Measurements from ENCODE around the gene PLCH1. TPM values are rescaled to one million over a fixed set of nuclear protein-coding genes. Genes with fewer than 3 reads are reported as not detected.

The PLCH1 gene
- total and polyA plus RNA-seq, 3 experiments from 2014 or later: not detected

DNA sequence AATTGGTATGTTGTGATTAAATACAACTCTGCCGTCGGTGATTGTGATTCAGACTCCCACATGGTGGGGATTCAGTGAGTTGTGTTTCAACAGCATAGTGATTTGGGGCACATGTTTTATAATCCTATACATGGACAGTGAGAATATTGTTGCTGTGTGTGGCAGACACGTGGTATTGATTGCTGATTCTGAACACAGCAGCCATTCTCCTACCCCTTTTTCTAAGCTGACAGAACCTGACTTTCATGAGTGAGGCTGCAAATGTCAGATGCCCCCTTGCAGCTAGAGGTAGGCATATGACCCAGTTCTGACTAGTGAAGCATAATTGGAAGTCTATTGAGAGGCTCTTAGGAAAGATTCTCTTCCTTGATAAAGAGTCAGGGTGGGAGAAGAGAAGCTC, 296.3 kb downstream of the PLCH1 start:
- Histone ChIP-seq H3K9me3 (ENCODE audit: low read length) (no peaks in the 10 kb centered on the region), H3K4me1 (ENCODE audit: insufficient read depth, low read length) (no peaks in the 10 kb centered on the region), H3K27ac (ENCODE audit: low read depth, low read length) (no peak overlapping the region), H3K36me3 (ENCODE audit: insufficient read depth, low read length) (no peaks in the 10 kb centered on the region), H3K4me3 (ENCODE audit: low read length) (no peak overlapping the region), H3K27me3 (ENCODE audit: insufficient read depth, low read length, poor library complexity, severe bottlenecking) (no peaks in the 10 kb centered on the region)
- CTCF ChIA-PET: no interaction called here
- no peaks in the 10 kb centered on the region for H3K36me3 Mint-ChIP-seq
- peaks cover 0 to 2% of the 10 kb centered on the region in 2 donors for H3K27me3 Mint-ChIP-seq
- POLR2A ChIA-PET: no interaction called here
- H3K27ac Mint-ChIP-seq: no peak overlapping the region
- DNase-seq: no peak
- H3K4me3 Mint-ChIP-seq: no peak overlapping the region
- no peaks in the 10 kb centered on the region for H3K4me1 Mint-ChIP-seq
- peaks cover 0 to 5% (median 0%) of the 10 kb centered on the region in 5 donors for H3K9me3 Mint-ChIP-seq

DNA sequence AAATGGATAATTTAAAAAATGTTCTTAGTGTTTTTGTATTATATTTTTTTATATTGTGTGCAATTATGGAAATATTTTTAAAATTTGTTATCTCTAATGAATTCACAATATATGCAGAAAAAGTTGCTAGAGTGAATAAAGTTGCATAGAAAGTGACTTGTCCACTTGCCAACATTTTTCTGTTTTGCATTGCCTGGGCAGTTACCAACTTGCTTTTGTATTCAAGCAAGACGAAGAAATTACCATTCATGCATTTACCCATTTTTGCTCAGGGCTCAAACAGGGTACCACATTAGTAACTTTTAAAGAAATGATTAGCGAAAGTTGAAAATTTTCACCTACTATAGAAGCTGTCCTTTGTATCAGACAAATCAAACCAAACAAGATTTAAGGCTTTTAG, 298.5 kb downstream of the PLCH1 start:
- Mint-ChIP-seq H3K36me3 (no peaks in the 10 kb centered on the region), H3K27me3 (peaks cover 0 to 2% of the 10 kb centered on the region in 2 donors), H3K4me1 (no peaks in the 10 kb centered on the region), H3K27ac (no peak overlapping the region), H3K4me3 (no peak overlapping the region), H3K9me3 (peaks cover 0 to 5% (median 0%) of the 10 kb centered on the region in 5 donors)
- Histone ChIP-seq H3K4me1 (ENCODE audit: insufficient read depth, low read length) (no peaks in the 10 kb centered on the region), H3K4me3 (ENCODE audit: low read length) (no peak overlapping the region), H3K36me3 (ENCODE audit: insufficient read depth, low read length) (no peaks in the 10 kb centered on the region), H3K27ac (ENCODE audit: low read depth, low read length) (no peak overlapping the region), H3K9me3 (ENCODE audit: low read length) (no peaks in the 10 kb centered on the region), H3K27me3 (ENCODE audit: insufficient read depth, low read length, poor library complexity, severe bottlenecking) (no peaks in the 10 kb centered on the region)
- POLR2A ChIA-PET: no interaction called here
- no peak for DNase-seq
- CTCF ChIA-PET: no interaction called here

DNA sequence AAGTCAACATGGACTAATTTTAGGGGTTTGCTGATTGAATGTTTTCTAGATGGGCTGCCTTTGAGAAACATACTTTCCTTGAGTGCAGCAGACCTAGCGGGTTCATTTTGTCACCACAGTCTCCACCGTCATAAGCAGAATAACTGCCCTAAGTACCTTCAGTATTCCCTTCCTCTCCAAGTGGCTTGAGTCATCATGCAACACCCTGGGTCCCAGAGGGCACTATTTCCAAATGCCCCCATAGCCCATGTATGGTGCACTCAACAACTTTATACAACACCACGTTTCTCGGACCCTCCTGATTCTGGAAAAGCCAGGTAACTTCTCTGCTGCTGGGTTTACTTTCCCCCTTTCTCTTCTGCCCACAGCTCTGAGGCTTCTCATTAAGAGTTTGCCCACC, 300.1 kb downstream of the PLCH1 start:
- no peak overlapping the region for H3K4me3 Mint-ChIP-seq
- H3K36me3 Mint-ChIP-seq: no peaks in the 10 kb centered on the region
- H3K4me3 ChIP-seq (ENCODE audit: low read length): no peak overlapping the region
- ChIA-PET CTCF (no interaction called here), POLR2A (no interaction called here)
- peaks cover 0 to 5% (median 0%) of the 10 kb centered on the region in 5 donors for H3K9me3 Mint-ChIP-seq
- no peaks in the 10 kb centered on the region for H3K9me3 ChIP-seq (ENCODE audit: low read length)
- no peak for DNase-seq
- no peak overlapping the region for H3K27ac Mint-ChIP-seq
- no peaks in the 10 kb centered on the region for H3K4me1 ChIP-seq (ENCODE audit: insufficient read depth, low read length)
- H3K27me3 ChIP-seq (ENCODE audit: insufficient read depth, low read length, poor library complexity, severe bottlenecking): no peaks in the 10 kb centered on the region
- no peaks in the 10 kb centered on the region for H3K27me3 Mint-ChIP-seq
- no peak overlapping the region for H3K27ac ChIP-seq (ENCODE audit: low read depth, low read length)
- no peaks in the 10 kb centered on the region for H3K4me1 Mint-ChIP-seq
- H3K36me3 ChIP-seq (ENCODE audit: insufficient read depth, low read length): no peaks in the 10 kb centered on the region

DNA sequence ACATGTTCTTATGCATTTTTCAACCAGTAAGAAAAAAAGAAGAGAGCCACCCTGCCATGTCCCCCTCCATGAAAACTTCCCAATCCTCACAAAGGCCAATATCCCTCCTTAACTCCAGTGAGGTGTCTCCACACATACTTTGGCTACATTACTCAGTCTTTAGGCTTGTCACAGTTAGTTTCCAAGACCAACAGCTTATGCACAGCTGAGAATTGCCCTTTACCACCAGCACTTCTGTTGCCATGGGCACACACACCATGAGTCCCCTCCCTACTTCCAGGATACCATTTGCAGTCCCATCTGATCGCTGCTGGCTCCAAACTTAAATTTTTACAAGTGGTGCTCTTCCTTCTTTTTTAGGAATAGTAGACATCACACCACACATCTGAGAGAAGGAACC, 301.1 kb downstream of the PLCH1 start:
- no peak overlapping the region for H3K4me3 Mint-ChIP-seq
- H3K4me3 ChIP-seq (ENCODE audit: low read length): no peak overlapping the region
- no peaks in the 10 kb centered on the region for H3K27me3 Mint-ChIP-seq
- no peak overlapping the region for H3K27ac ChIP-seq (ENCODE audit: low read depth, low read length)
- ChIA-PET CTCF (no interaction called here), POLR2A (no interaction called here)
- H3K9me3 ChIP-seq (ENCODE audit: low read length): no peaks in the 10 kb centered on the region
- no peaks in the 10 kb centered on the region for H3K27me3 ChIP-seq (ENCODE audit: insufficient read depth, low read length, poor library complexity, severe bottlenecking)
- H3K9me3 Mint-ChIP-seq: peaks cover 0 to 2% (median 0%) of the 10 kb centered on the region in 5 donors
- H3K36me3 Mint-ChIP-seq: no peaks in the 10 kb centered on the region
- no peaks in the 10 kb centered on the region for H3K4me1 ChIP-seq (ENCODE audit: insufficient read depth, low read length)
- H3K36me3 ChIP-seq (ENCODE audit: insufficient read depth, low read length): no peaks in the 10 kb centered on the region
- H3K27ac Mint-ChIP-seq: no peak overlapping the region
- no peaks in the 10 kb centered on the region for H3K4me1 Mint-ChIP-seq
- no peak for DNase-seq

DNA sequence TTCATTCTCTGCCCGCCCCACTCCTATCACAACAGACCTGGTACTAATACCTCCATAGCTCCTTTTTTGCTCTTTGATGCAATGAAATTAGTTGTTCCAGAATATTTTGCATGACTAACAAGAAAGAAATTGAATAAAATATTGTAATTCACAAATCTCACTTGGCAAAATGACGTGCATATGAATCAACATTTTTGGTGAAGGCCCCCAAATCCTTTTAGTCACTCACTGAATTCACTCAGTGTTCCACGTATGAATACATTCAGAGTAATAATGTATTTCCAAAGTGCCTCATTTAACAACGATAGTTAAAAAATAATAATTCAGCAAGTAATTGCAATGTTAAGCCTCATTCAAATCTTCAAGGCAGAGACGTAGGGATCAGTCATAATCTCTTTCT, 302.8 kb downstream of the PLCH1 start:
- peaks cover 0 to 2% (median 0%) of the 10 kb centered on the region in 5 donors for H3K9me3 Mint-ChIP-seq
- Histone ChIP-seq H3K27ac (ENCODE audit: low read depth, low read length) (no peak overlapping the region), H3K27me3 (ENCODE audit: insufficient read depth, low read length, poor library complexity, severe bottlenecking) (no peaks in the 10 kb centered on the region), H3K9me3 (ENCODE audit: low read length) (no peaks in the 10 kb centered on the region), H3K36me3 (ENCODE audit: insufficient read depth, low read length) (no peaks in the 10 kb centered on the region), H3K4me1 (ENCODE audit: insufficient read depth, low read length) (no peaks in the 10 kb centered on the region), H3K4me3 (ENCODE audit: low read length) (no peak overlapping the region)
- H3K27me3 Mint-ChIP-seq: peaks cover 0 to 4% of the 10 kb centered on the region in 2 donors
- no peak overlapping the region for H3K4me3 Mint-ChIP-seq
- no peak overlapping the region for H3K27ac Mint-ChIP-seq
- ChIA-PET CTCF (no interaction called here), POLR2A (no interaction called here)
- no peak for DNase-seq
- no peaks in the 10 kb centered on the region for H3K36me3 Mint-ChIP-seq
- H3K4me1 Mint-ChIP-seq: no peaks in the 10 kb centered on the region

DNA sequence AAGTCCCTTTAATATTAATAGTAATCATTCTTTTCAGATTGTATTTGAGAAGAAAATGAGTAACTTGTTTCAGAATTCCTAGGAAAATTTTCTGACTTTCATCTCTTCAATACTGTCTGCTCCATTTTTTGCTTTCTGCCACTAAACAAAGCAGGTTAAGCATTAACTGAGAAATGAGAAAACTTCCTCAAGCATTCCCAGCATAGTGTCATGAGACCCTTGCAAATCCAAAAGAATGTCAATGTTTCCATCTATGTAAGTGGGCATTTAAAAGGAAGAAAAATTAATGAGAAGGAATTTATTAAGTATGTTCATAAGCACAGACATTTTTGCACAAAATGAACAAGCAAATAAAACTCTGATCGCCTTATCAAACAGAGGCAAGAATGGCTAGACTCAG, 303.4 kb downstream of the PLCH1 start:
- CTCF ChIA-PET: no interaction called here
- POLR2A ChIA-PET: no interaction called here
- Mint-ChIP-seq H3K27me3 (peaks cover 0 to 4% of the 10 kb centered on the region in 2 donors), H3K4me3 (no peak overlapping the region), H3K36me3 (no peaks in the 10 kb centered on the region), H3K27ac (no peak overlapping the region), H3K4me1 (no peaks in the 10 kb centered on the region), H3K9me3 (peaks cover 0 to 2% (median 0%) of the 10 kb centered on the region in 5 donors)
- Histone ChIP-seq H3K4me3 (ENCODE audit: low read length) (no peak overlapping the region), H3K27me3 (ENCODE audit: insufficient read depth, low read length, poor library complexity, severe bottlenecking) (no peaks in the 10 kb centered on the region), H3K27ac (ENCODE audit: low read depth, low read length) (no peak overlapping the region), H3K4me1 (ENCODE audit: insufficient read depth, low read length) (no peaks in the 10 kb centered on the region), H3K9me3 (ENCODE audit: low read length) (no peaks in the 10 kb centered on the region), H3K36me3 (ENCODE audit: insufficient read depth, low read length) (no peaks in the 10 kb centered on the region)
- no peak for DNase-seq

DNA sequence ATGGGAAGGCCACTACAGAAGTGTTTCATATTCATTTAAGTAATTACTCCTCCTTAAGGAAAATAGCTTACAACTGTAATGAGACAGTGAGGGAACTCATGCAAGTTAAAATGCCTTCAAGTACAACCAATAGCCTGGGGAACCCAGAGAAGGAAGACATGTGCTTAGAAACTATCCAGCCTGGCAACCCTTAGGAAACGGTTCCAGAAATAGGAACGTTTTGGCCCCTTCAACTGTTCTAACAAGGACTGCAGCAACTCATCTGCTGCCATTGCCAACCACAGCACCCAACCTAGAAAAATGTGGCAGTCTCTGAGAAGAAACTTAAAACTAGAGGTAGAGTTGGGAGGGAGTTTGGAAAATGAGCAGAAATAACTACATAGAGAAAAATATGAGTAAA, 303.8 kb downstream of the PLCH1 start:
- Mint-ChIP-seq H3K27me3 (peaks cover 2 to 4% of the 10 kb centered on the region in 2 donors), H3K9me3 (peaks cover 0 to 3% (median 0%) of the 10 kb centered on the region in 5 donors), H3K36me3 (no peaks in the 10 kb centered on the region), H3K4me3 (no peak overlapping the region), H3K27ac (no peak overlapping the region), H3K4me1 (no peaks in the 10 kb centered on the region)
- no peak overlapping the region for H3K4me3 ChIP-seq (ENCODE audit: low read length)
- H3K9me3 ChIP-seq (ENCODE audit: low read length): no peaks in the 10 kb centered on the region
- DNase-seq: no peak
- H3K36me3 ChIP-seq (ENCODE audit: insufficient read depth, low read length): no peaks in the 10 kb centered on the region
- H3K27me3 ChIP-seq (ENCODE audit: insufficient read depth, low read length, poor library complexity, severe bottlenecking): no peaks in the 10 kb centered on the region
- H3K4me1 ChIP-seq (ENCODE audit: insufficient read depth, low read length): no peaks in the 10 kb centered on the region
- no peak overlapping the region for H3K27ac ChIP-seq (ENCODE audit: low read depth, low read length)
- CTCF ChIA-PET: no interaction called here
- POLR2A ChIA-PET: no interaction called here

DNA sequence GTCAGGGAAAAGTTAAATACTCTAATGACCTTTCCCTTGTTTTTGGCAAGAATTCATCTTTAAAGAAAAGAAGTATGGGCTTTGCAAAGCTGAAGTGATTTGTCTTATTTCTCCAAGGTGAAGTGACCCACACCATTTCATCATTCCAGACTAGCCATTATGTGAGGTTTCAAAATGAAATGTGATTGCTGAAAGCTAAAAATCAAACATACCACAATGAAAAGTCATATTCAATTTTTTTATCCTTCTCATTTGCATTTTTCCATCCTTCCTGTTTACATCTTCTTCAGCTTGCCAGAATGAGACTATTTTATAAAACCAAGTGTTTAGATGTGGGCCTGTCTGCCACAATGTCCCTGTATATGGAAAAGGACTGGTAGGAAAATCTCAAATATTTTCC, 309.1 kb downstream of the PLCH1 start:
- no peaks in the 10 kb centered on the region for H3K4me1 Mint-ChIP-seq
- H3K9me3 ChIP-seq (ENCODE audit: low read length): no peaks in the 10 kb centered on the region
- no peak for DNase-seq
- no peaks in the 10 kb centered on the region for H3K36me3 Mint-ChIP-seq
- no peak overlapping the region for H3K4me3 Mint-ChIP-seq
- H3K27ac Mint-ChIP-seq: no peak overlapping the region
- no peak overlapping the region for H3K27ac ChIP-seq (ENCODE audit: low read depth, low read length)
- peaks cover 0 to 3% (median 0%) of the 10 kb centered on the region in 5 donors for H3K9me3 Mint-ChIP-seq
- no peaks in the 10 kb centered on the region for H3K4me1 ChIP-seq (ENCODE audit: insufficient read depth, low read length)
- no peaks in the 10 kb centered on the region for H3K36me3 ChIP-seq (ENCODE audit: insufficient read depth, low read length)
- H3K27me3 ChIP-seq (ENCODE audit: insufficient read depth, low read length, poor library complexity, severe bottlenecking): no peaks in the 10 kb centered on the region
- ChIA-PET CTCF (no interaction called here), POLR2A (no interaction called here)
- H3K4me3 ChIP-seq (ENCODE audit: low read length): no peak overlapping the region
- H3K27me3 Mint-ChIP-seq: peaks cover 2 to 8% of the 10 kb centered on the region in 2 donors

All from CD8-positive, alpha-beta memory T cell (primary cell).